Heart left ventricle (tissue), 16 donors: Measurements from ENCODE around the gene RPS25. TPM values are rescaled to one million over a fixed set of nuclear protein-coding genes. Genes with fewer than 3 reads are reported as not detected.
A peak's percentile ranks its signal among the peaks of the same experiment; 100 is the strongest.
"Not testable (repeated sequence)": the region's sequence is repeated elsewhere in the genome, so short reads cannot be mapped to it uniquely, and the experiment has no call there.

Experiments used
- ATAC-seq, 4 donors: fragments of 200-7000 bp; cut with Tn5 transposase; one replicate each; pipeline ENCODE4 v1.9.1; 2020 to 2022; ENCODE audit warnings: moderate library complexity in 4 of 4, mild to moderate bottlenecking in 3 of 4, moderate number of reproducible peaks in 1 of 4
- DNase-seq, 5 donors: peaks; one replicate each; pipeline ENCODE4 v3.0.0-alpha.2; 2020
- H3K27ac ChIP-seq, 12 donors: fragments of 200-600 bp; sonication (generic) in 4 of 12; one replicate each; pipeline versions ENCODE4 v1.5.0 to v1.8.0; 2016 to 2022; ENCODE audit warnings: mild to moderate bottlenecking in 2 of 12
- H3K27me3 ChIP-seq, 9 donors: fragments of 200-600 bp; sonication (generic) in 2 of 9; one replicate each; pipeline versions ENCODE4 v1.5.1 to v1.8.0; 2016 to 2022; ENCODE audit warnings: mild to moderate bottlenecking in 3 of 9
- H3K36me3 ChIP-seq, 9 donors: fragments of 200-600 bp; sonication (generic) in 2 of 9; one replicate each; pipeline versions ENCODE4 v1.5.0 to v1.8.0; 2018 to 2022; ENCODE audit warnings: mild to moderate bottlenecking in 2 of 9
- H3K4me1 ChIP-seq, 12 donors: fragments of 200-600 bp; sonication (generic) in 4 of 12; one replicate each; pipeline versions ENCODE4 v1.5.0 to v1.8.0; 2016 to 2022; ENCODE audit warnings: mild to moderate bottlenecking in 3 of 12
- H3K4me3 ChIP-seq, 12 donors: fragments of 200-600 bp; sonication (generic) in 4 of 12; one replicate each; pipeline versions ENCODE4 v1.5.0 to v1.8.0; 2017 to 2022; ENCODE audit warnings: mild to moderate bottlenecking in 9 of 12, moderate library complexity in 4 of 12
- H3K9me3 ChIP-seq, 12 donors: fragments of 200-600 bp; sonication (generic) in 4 of 12; one replicate each; pipeline versions ENCODE4 v1.5.0 to v1.8.0; 2016 to 2022; ENCODE audit warnings: mild to moderate bottlenecking in 1 of 12
- CTCF ChIP-seq, 12 donors: fragments of 200-600 bp; sonication (generic) in 4 of 12; IDR thresholded peaks; one replicate each; pipeline versions ENCODE4 v1.5.0 to v1.8.0; 2018 to 2022; ENCODE audit warnings: antibody characterized with exemption in 12 of 12, mild to moderate bottlenecking in 5 of 12
- POLR2A ChIP-seq, 2 donors: fragments of 450-650 bp; IDR thresholded peaks; one replicate each; pipeline ENCODE4 v1.6.1; 2017; ENCODE audit warnings: antibody characterized with exemption in 2 of 2, mild to moderate bottlenecking in 2 of 2, moderate library complexity in 2 of 2
- WGBS, 4 donors: extraction: QIAGEN DNeasy Blood & Tissue Kit in 2 of 4; methylation state at CpG; one replicate each; pipeline versions ENCODE4 v1.1.5 to v1.1.7; 2013 to 2018; 5-methylcytosine and 5-hydroxymethylcytosine counted together
- intact Hi-C, 10 donors: fragments of 100-400 bp; cut with DNase I; formaldehyde crosslinking; loops; one replicate each; pipeline versions ENCODE4 v1.11.1 to v1.14.2; 2022
- polyA plus RNA-seq, 2 donors: library from polyadenylated mRNA; stranded (reverse); fragments of 200-250 nt; gene quantifications; one replicate each; pipeline ENCODE4 v1.2.3, GENCODE V29; 2013
- total RNA-seq, 9 donors: library from RNA; depleted of rRNA in 2 of 9; stranded (reverse); fragments of >200 nt in 2 of 9; fragmentation: NEBNext Ultra II Directional in 3 of 9; extraction: Animal tissue kit (Norgen Biotek cat#: 25700) in 3 of 9; gene quantifications; one replicate each; pipeline versions ENCODE4 v1.1.0 to v1.2.4, GENCODE V29; 2016 to 2023
- donor health status: ischemic (EF 13 %, LVEDD 7.1; RV severe dilation, severe dysfunction).
- donor health status: healthy with polysubstance abuse.
- donor health status: DM: no; HTN: yes; CAD: no.
- donor health status: DM: no; HTN: no; CAD: no.
- donor health status: ischemic (EF 25% LVEDD 6.9; RV normal size, moderate dysfunction).
- donor health status: ischemic (EF 25% LVEDD 5.7; RV mildly dilated, moderate dysfunction).
- donor health status: healthy.
- donor health status: DM: yes; HTN: yes; CAD: no.
- donor health status: ischemic (EF 35%, LVEDD 5.7; RV mildly dilated, moderate dysfunction).
- donor health status: nonischemic (EF 11% LVEDD 7.7; RV severe dilation, severe dysfunction).
- donor health status: DM: yes; HTN: yes; CAD: no.
- donor health status: PGD.
- donor health status: ischemic (EF 29% LVEDD 5.4; RV normal size, mild dysfunction).
- donor health status: nonischemic (EF 23%, LVEDD 6.1; RV moderate dilation, normal function).

RPS25 gene
- total and polyA plus RNA-seq, 11 donors = 719 to 1,882 (median 849) TPM

- 1 to 3% (median 3%) methylated on average over 17 to 19 of the region's 19 CpGs for WGBS, 4 donors
- DNase-seq (no peak), ATAC-seq (peak in 1 of 4 donors; percentile 22)
- TF ChIP-seq POLR2A (IDR thresholded peaks at IDR 0.05) (no peak), CTCF (IDR thresholded peaks at IDR 0.05) (no peak)
- Histone ChIP-seq H3K27me3 (no peaks in the 10 kb centered on the region), H3K9me3 (no peaks in the 10 kb centered on the region), H3K36me3 (peaks cover 0 to 46% (median 37%) of the 10 kb centered on the region in 9 donors), H3K4me1 (peaks cover 0 to 23% (median 17%) of the 10 kb centered on the region in 12 donors), H3K4me3 (peak overlapping the region; percentile 53 to 95 (median 87)), H3K27ac (peak overlapping the region; percentile 57 to 91 (median 84))
- intact Hi-C loops = loop anchor here in 2 of 10 donors (2.0 kb wide), 2 partner anchors 20 to 32 kb away; partner anchors contain the start of genes RPS25 (in 1 of the 2), SLC37A4 (in 1 of the 2) and TRAPPC4 (in 1 of the 2)
Measured at GRCh38 chr11:118998388-118998717, 19.8 kb downstream of the RPS25 start.

- peak; percentile 98 to 100 (median 100) for ATAC-seq
- Histone ChIP-seq H3K27ac (peak within 1 kb of the TSS; percentile 57 to 91 (median 84)), H3K4me1 (peaks cover 0 to 23% (median 17%) of the 10 kb centered on the region in 12 donors), H3K36me3 (peaks cover 0 to 40% (median 31%) of the 10 kb centered on the region in 9 donors), H3K27me3 (no peaks in the 10 kb centered on the region), H3K4me3 (peak within 1 kb of the TSS; percentile 53 to 95 (median 87)), H3K9me3 (no peaks in the 10 kb centered on the region)
- DNase-seq = peak; percentile 95 to 98 (median 97)
- TF ChIP-seq CTCF (IDR thresholded peaks at IDR 0.05) (peak in 4 of 12 donors; percentile 9 to 43 (median 28)), POLR2A (IDR thresholded peaks at IDR 0.05) (peak in 1 of 2 donors; percentile 95)
- WGBS, 4 donors = 0% methylated on average over 21 to 54 of the region's 54 CpGs
- intact Hi-C loops = loop anchor here in 2 of 10 donors (2.0 kb wide), 2 partner anchors 21 to 33 kb away; partner anchors contain the start of genes RPS25 (in 1 of the 2), SLC37A4 (in 1 of the 2) and TRAPPC4 (in 1 of the 2)
Measured at GRCh38 chr11:118997627-118998387, 20.3 kb downstream of the RPS25 start, which contains the start of gene CENATAC. TSS of gene CENATAC (plus strand) at chr11:118998138. CDS start at chr11:118998198, 60 bp downstream.

DNA sequence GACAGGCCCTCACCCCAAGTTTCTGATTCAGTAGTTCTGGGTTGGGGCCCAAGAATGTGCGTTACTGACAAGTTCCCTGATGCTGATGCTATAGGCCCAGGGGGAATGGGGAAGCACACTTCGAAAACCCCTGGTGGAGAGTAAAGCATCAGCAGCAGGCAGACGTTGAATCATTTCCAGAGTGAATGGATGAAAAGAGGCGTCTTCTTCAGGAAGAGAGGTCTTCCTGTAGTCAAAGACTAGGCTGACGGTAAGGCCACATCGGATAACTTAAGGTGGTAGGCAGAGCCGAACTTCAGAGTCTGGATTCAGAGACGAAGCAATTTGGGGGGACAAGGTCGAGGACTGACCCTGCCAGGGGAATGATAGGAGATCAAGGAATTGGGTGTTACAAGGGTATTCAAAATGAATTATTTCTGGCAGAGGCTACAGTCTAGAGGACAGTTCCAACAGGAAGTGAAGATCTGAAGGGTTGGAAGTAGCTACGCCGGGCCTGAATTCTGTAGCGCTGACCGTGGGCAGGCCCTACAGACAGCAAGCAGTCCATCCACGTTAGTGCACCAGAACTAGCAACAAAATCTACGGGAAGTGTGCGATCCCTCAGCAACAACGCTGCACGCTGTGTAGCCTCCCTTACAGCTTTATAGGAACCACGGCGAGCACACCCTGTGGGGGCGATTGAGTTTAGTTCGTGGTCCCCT lies 21.1 kb downstream of the RPS25 start:
- peaks cover 0 to 23% (median 17%) of the 10 kb centered on the region in 12 donors for H3K4me1 ChIP-seq
- intact Hi-C loops = no loop called here
- WGBS, 4 donors = 16 to 19% (median 17%) methylated on average over 22 of the region's 22 CpGs
- H3K9me3 ChIP-seq = no peaks in the 10 kb centered on the region
- ATAC-seq (peak; percentile 12 to 32 (median 22)), DNase-seq (peak in 1 of 5 donors; percentile 38)
- no peaks in the 10 kb centered on the region for H3K27me3 ChIP-seq
- H3K4me3 ChIP-seq = peak overlapping the region; percentile 53 to 95 (median 87)
- H3K27ac ChIP-seq = peak overlapping the region in 11 of 12 donors; percentile 72 to 91 (median 85)
- no peak for TF ChIP-seq CTCF (IDR thresholded peaks at IDR 0.05)
- no peak for TF ChIP-seq POLR2A (IDR thresholded peaks at IDR 0.05)
- peaks cover 0 to 33% (median 24%) of the 10 kb centered on the region in 9 donors for H3K36me3 ChIP-seq

- ATAC-seq, H3K27me3 ChIP-seq, H3K4me1 ChIP-seq, H3K27ac ChIP-seq, intact Hi-C loops, DNase-seq, H3K4me3 ChIP-seq, H3K36me3 ChIP-seq, H3K9me3 ChIP-seq: not testable (repeated sequence)
- 95 to 97% (median 96%) methylated on average over 11 to 44 of the region's 44 CpGs for WGBS, 4 donors
Measured at GRCh38 chr11:118991486-118992038, 26.6 kb downstream of the RPS25 start.
